Spleen (tissue), 7 donors: ENCODE data around the gene IL1RAPL1.

Source experiments
- POLR2AphosphoS5 ChIP-seq, 3 donors: sonication (generic); formaldehyde crosslinking; IDR thresholded peaks; one replicate each; pipeline ENCODE4 v1.5.1; 2017; ENCODE audit warnings: antibody characterized with exemption in 3 of 3
- TF ChIP-seq, protein P1 (sequence below), 11 experiments: fragments of 200-600 bp in 7 of 11; fragments of 450-650 bp in 4 of 11; sonication (generic) in 4 of 11; IDR thresholded peaks in 8 of 11; conservative IDR thresholded peaks in 3 of 11; 1 replicate in 7 of 11; 2 replicates in 4 of 11; pipeline versions ENCODE4 v1.4.0 to v1.8.0; 2016 to 2021; ENCODE audit warnings: antibody characterized with exemption in 11 of 11, inconsistent platforms in 4 of 11, mild to moderate bottlenecking in 1 of 11
- donor health status: DM: no; HTN: no; CAD: no; lungs with moderate emphysema.
- donor health status: DM: no; HTN: no; CAD: no.
- donor health status: DM: no; HTN: no; CAD: no.

DNA sequence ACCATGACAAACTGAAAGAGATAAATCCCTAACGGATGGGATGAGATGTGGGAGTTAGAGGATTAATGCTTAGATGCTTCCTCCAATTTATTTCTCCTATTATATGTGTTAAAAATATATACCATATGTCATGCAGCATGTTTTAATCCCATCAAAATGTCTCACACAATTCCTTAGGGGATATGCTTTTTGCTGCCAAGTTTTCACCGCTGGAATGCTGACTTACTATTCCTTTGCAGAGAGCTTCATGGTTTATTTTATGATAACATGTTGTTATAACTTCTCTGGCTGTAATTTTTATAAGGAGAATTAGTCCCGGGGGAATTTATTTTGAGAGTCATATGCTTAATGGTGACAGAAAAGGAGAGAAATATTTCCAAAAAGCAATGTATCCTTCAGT, 670.3 kb downstream of the IL1RAPL1 start:
- TF ChIP-seq, protein P1, sequence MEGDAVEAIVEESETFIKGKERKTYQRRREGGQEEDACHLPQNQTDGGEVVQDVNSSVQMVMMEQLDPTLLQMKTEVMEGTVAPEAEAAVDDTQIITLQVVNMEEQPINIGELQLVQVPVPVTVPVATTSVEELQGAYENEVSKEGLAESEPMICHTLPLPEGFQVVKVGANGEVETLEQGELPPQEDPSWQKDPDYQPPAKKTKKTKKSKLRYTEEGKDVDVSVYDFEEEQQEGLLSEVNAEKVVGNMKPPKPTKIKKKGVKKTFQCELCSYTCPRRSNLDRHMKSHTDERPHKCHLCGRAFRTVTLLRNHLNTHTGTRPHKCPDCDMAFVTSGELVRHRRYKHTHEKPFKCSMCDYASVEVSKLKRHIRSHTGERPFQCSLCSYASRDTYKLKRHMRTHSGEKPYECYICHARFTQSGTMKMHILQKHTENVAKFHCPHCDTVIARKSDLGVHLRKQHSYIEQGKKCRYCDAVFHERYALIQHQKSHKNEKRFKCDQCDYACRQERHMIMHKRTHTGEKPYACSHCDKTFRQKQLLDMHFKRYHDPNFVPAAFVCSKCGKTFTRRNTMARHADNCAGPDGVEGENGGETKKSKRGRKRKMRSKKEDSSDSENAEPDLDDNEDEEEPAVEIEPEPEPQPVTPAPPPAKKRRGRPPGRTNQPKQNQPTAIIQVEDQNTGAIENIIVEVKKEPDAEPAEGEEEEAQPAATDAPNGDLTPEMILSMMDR (IDR thresholded peaks at IDR 0.05 in 8 of 11, conservative IDR thresholded peaks at IDR 0.05 in 3 of 11) = no peak
- TF ChIP-seq POLR2AphosphoS5 (IDR thresholded peaks at IDR 0.05) = no peak
